CD4-positive, alpha-beta T cell (primary cell): ENCODE data around the gene RER1. TPM values are rescaled to one million over a fixed set of nuclear protein-coding genes. Genes with fewer than 3 reads are reported as not detected.

Experiments used
- ATAC-seq: fragments of 200-7000 bp; cut with Tn5 transposase; one replicate; pipeline ENCODE4 v1.10.0; 2022; ENCODE audit warnings: mild to moderate bottlenecking; ENCODE audit not compliant: poor library complexity
- CTCF ChIA-PET: fragments of 350-600 bp; sonication (Branson Sonifier 250); formaldehyde crosslinking; loops from one replicate; lab custom pipeline; 2021; ENCODE audit warnings: antibody characterized with exemption, inconsistent platforms; lab: Charles Lee
- POLR2A ChIA-PET: fragments of 350-600 bp; sonication (Branson Sonifier 250); formaldehyde crosslinking; loops from one replicate; lab custom pipeline; 2021; ENCODE audit warnings: antibody characterized with exemption, inconsistent platforms; lab: Charles Lee
- DNase-seq, 14 experiments: peaks; one replicate each; pipeline ENCODE4 v3.0.0-alpha.2; 2013 to 2020; ENCODE audit warnings: mixed read lengths in 2 of 14
- H3K27ac ChIP-seq, 2 donors: one replicate each; pipeline versions ENCODE4 v1.5.1 to v1.7.0; 2013; ENCODE audit warnings: low read length in 2 of 2, low read depth in 1 of 2, mild to moderate bottlenecking in 1 of 2
- H3K27me3 ChIP-seq, 2 experiments: 1 replicate in 1 of 2; 2 replicates in 1 of 2; pipeline versions ENCODE4 v1.6.1 to v1.7.0; 2013; ENCODE audit warnings: low read length in 2 of 2, control low read depth in 1 of 2, mild to moderate bottlenecking in 1 of 2, moderate library complexity in 1 of 2; ENCODE audit not compliant: insufficient read depth in 2 of 2, control insufficient read depth in 1 of 2
- H3K36me3 ChIP-seq: one replicate; pipeline ENCODE4 v1.6.1; 2013; ENCODE audit warnings: low read length, control low read depth; ENCODE audit not compliant: insufficient read depth
- H3K4me1 ChIP-seq: one replicate; pipeline ENCODE4 v1.6.1; 2013; ENCODE audit warnings: low read length, control low read depth; ENCODE audit not compliant: insufficient read depth
- H3K4me3 ChIP-seq: one replicate; pipeline ENCODE4 v1.5.1; 2013; ENCODE audit warnings: mild to moderate bottlenecking, low read length, moderate library complexity
- H3K9me3 ChIP-seq, 2 experiments: 1 replicate in 1 of 2; 2 replicates in 1 of 2; pipeline versions ENCODE4 v1.6.1 to v1.7.0; 2013; ENCODE audit warnings: low read length in 2 of 2, mild to moderate bottlenecking in 2 of 2, control low read depth in 1 of 2, moderate library complexity in 1 of 2; ENCODE audit not compliant: control insufficient read depth in 1 of 2, insufficient read depth in 1 of 2
- H3K27ac Mint-ChIP-seq: one replicate; pipeline ENCODE4 v1.8.0; 2020; ENCODE audit warnings: mixed read lengths
- H3K27me3 Mint-ChIP-seq: one replicate; pipeline ENCODE4 v1.8.0; 2021; ENCODE audit warnings: mixed read lengths
- H3K36me3 Mint-ChIP-seq: one replicate; pipeline ENCODE4 v1.8.0; 2021; ENCODE audit warnings: low read depth, mixed read lengths
- H3K4me1 Mint-ChIP-seq: one replicate; pipeline ENCODE4 v1.8.0; 2021; ENCODE audit warnings: low read depth, mixed read lengths
- H3K4me3 Mint-ChIP-seq: one replicate; pipeline ENCODE4 v1.8.0; 2020; ENCODE audit warnings: mild to moderate bottlenecking, mixed read lengths
- H3K9me3 Mint-ChIP-seq: one replicate; pipeline ENCODE4 v1.8.0; 2020; ENCODE audit warnings: mixed read lengths
- CTCF ChIP-seq: fragments of 200-600 bp; IDR thresholded peaks from one replicate; pipeline ENCODE4 v1.8.0; 2022; ENCODE audit warnings: antibody characterized with exemption, mild to moderate bottlenecking
- intact Hi-C, 2 experiments: fragments of 100-400 bp; cut with DNase I in 1 of 2; cut with micrococcal nuclease in 1 of 2; formaldehyde crosslinking; loops; one replicate each; pipeline versions ENCODE4 v1.15.1 to v1.9.0; 2023 to 2025; cut with DNase I, micrococcal nuclease
- total RNA-seq, 174 experiments: library from RNA in 2 of 174; stranded (reverse) in 2 of 174; gene quantifications; one replicate each; pipeline ENCODE4 v1.2.3 and lab custom pipeline; 2021 to 2026

RER1 gene
- total RNA-seq, 2 experiments from 2014 or later, result 57.9 to 60.7 TPM

- no peak for ATAC-seq
- Histone ChIP-seq H3K36me3 (no peaks in the 10 kb centered on the region), H3K27ac (no peak overlapping the region), H3K9me3 (peaks cover 0 to 3% of the 10 kb centered on the region in 2 experiments), H3K4me3 (no peak overlapping the region), H3K27me3 (peaks cover 21 to 28% of the 10 kb centered on the region in 2 experiments), H3K4me1 (peaks cover 11% of the 10 kb centered on the region)
- intact Hi-C loops, result no loop called here
- peaks cover 8% of the 10 kb centered on the region for H3K27me3 Mint-ChIP-seq
- H3K4me1 Mint-ChIP-seq, result no peaks in the 10 kb centered on the region
- H3K36me3 Mint-ChIP-seq, result no peaks in the 10 kb centered on the region
- no peaks in the 10 kb centered on the region for H3K9me3 Mint-ChIP-seq
- POLR2A ChIA-PET, result no interaction called here
- H3K27ac Mint-ChIP-seq, result no peak overlapping the region
- no peak for DNase-seq
- CTCF ChIA-PET, result no interaction called here
- no peak overlapping the region for H3K4me3 Mint-ChIP-seq
- no peak for TF ChIP-seq CTCF
Measured at GRCh38 chr1:2445823-2446215, 54.2 kb downstream of the RER1 start.

GRCh38 chr1:2446394-2446793 lies 54.8 kb downstream of the RER1 start:
- peaks cover 21 to 28% of the 10 kb centered on the region in 2 experiments for H3K27me3 ChIP-seq
- H3K9me3 Mint-ChIP-seq, result no peaks in the 10 kb centered on the region

GRCh38 chr1:2446861-2447260 lies 55.2 kb downstream of the RER1 start:
- Mint-ChIP-seq H3K36me3 (no peaks in the 10 kb centered on the region), H3K27me3 (peaks cover 8% of the 10 kb centered on the region), H3K27ac (no peak overlapping the region), H3K4me3 (no peak overlapping the region), H3K4me1 (no peaks in the 10 kb centered on the region), H3K9me3 (no peaks in the 10 kb centered on the region)
- no peak overlapping the region for H3K27ac ChIP-seq
- H3K9me3 ChIP-seq, result no peaks in the 10 kb centered on the region
- ChIA-PET CTCF (no interaction called here), POLR2A (no interaction called here)
- no peak overlapping the region for H3K4me3 ChIP-seq
- no peaks in the 10 kb centered on the region for H3K36me3 ChIP-seq
- DNase-seq (no peak), ATAC-seq (no peak)
- peaks cover 11% of the 10 kb centered on the region for H3K4me1 ChIP-seq
- no peak for TF ChIP-seq CTCF
- intact Hi-C loops, result no loop called here
- peaks cover 18 to 24% of the 10 kb centered on the region in 2 experiments for H3K27me3 ChIP-seq

More at GRCh38 chr1:2446394-2446793, 54.8 kb downstream of the RER1 start:
- DNase-seq, result no peak
- intact Hi-C loops, result no loop called here
- no peak overlapping the region for H3K4me3 Mint-ChIP-seq
- H3K4me3 ChIP-seq, result no peak overlapping the region
- TF ChIP-seq CTCF, result no peak
- ChIA-PET POLR2A (no interaction called here), CTCF (no interaction called here)
- H3K27ac ChIP-seq, result no peak overlapping the region
- H3K27me3 Mint-ChIP-seq, result peaks cover 8% of the 10 kb centered on the region
- H3K36me3 Mint-ChIP-seq, result no peaks in the 10 kb centered on the region
- H3K9me3 ChIP-seq, result no peaks in the 10 kb centered on the region
- peaks cover 11% of the 10 kb centered on the region for H3K4me1 ChIP-seq
- H3K27ac Mint-ChIP-seq, result no peak overlapping the region
- ATAC-seq, result no peak
- H3K4me1 Mint-ChIP-seq, result no peaks in the 10 kb centered on the region
- no peaks in the 10 kb centered on the region for H3K36me3 ChIP-seq
